Adrenal gland (tissue), 12 donors: Measurements from ENCODE around the gene TMEM72. TPM values are rescaled to one million over a fixed set of nuclear protein-coding genes. Genes with fewer than 3 reads are reported as not detected.

Experiments used
- DNase-seq, 7 donors: peaks; one replicate each; pipeline ENCODE4 v3.0.0-alpha.2; 2019 to 2020
- H3K27ac ChIP-seq, 5 donors: fragments of 200-600 bp; sonication (generic) in 4 of 5; 1 replicate in 3 of 5; 2 replicates in 2 of 5; pipeline versions ENCODE4 v1.5.1 to v1.8.0; 2016 to 2020; ENCODE audit warnings: mild to moderate bottlenecking in 1 of 5
- H3K27me3 ChIP-seq: fragments of 200-600 bp; 2 replicates; pipeline ENCODE4 v1.8.0; 2021
- H3K36me3 ChIP-seq, 2 donors: fragments of 200-600 bp; replicated peaks in 1 of 2; 1 replicate in 1 of 2; 2 replicates in 1 of 2; pipeline versions ENCODE4 v1.5.1 to v1.8.0; 2018 to 2022
- H3K4me1 ChIP-seq, 2 donors: fragments of 200-600 bp; replicated peaks in 1 of 2; 1 replicate in 1 of 2; 2 replicates in 1 of 2; pipeline versions ENCODE4 v1.5.1 to v1.8.0; 2018 to 2021
- H3K4me3 ChIP-seq, 4 donors: fragments of 200-600 bp; sonication (generic) in 3 of 4; one replicate each; pipeline ENCODE4 v1.5.1; 2016 to 2018
- H3K9me3 ChIP-seq, 3 donors: fragments of 200-600 bp; sonication (generic) in 1 of 3; replicated peaks in 1 of 3; 1 replicate in 2 of 3; 2 replicates in 1 of 3; pipeline versions ENCODE4 v1.5.1 to v1.8.0; 2016 to 2021
- POLR2A ChIP-seq, 2 donors: fragments of 450-650 bp; IDR thresholded peaks; one replicate each; pipeline ENCODE4 v1.6.1; 2017; ENCODE audit warnings: antibody characterized with exemption in 2 of 2, mild to moderate bottlenecking in 2 of 2, moderate library complexity in 1 of 2
- WGBS, 4 donors: extraction: QIAGEN DNeasy Blood & Tissue Kit in 2 of 4; methylation state at CpG; one replicate each; pipeline versions ENCODE4 v1.1.5 to v1.1.7; 2013 to 2017; 5-methylcytosine and 5-hydroxymethylcytosine counted together
- intact Hi-C, 2 donors: fragments of 100-400 bp; cut with DNase I; formaldehyde crosslinking; loops; one replicate each; pipeline versions ENCODE4 v1.14.1 to v1.15.0; 2022 to 2023
- polyA plus RNA-seq, 3 donors: library from polyadenylated mRNA; stranded (reverse); fragments of 200-250 nt in 2 of 3; fragments of 350-450 nt in 1 of 3; fragmentation: Illumina TruSeq in 1 of 3; extraction: RNeasy Lipid Tissue Mini Kit (QIAGEN cat#74804) in 1 of 3; gene quantifications; one replicate each; pipeline ENCODE4 v1.2.3, GENCODE V29; 2013 to 2014
- total RNA-seq, 9 donors: library from RNA; depleted of rRNA in 4 of 9; stranded (reverse); fragments of >200 nt in 4 of 9; fragments of 120-200 nt in 1 of 9; fragmentation: NEBNext Ultra II Directional in 1 of 9; extraction: Animal tissue kit (Norgen Biotek cat#: 25700) in 1 of 9; gene quantifications; one replicate each; pipeline versions ENCODE4 v1.1.0 to v1.2.4, GENCODE V29; 2013 to 2023
- TF ChIP-seq, protein P1 (sequence below), 6 experiments: fragments of 450-650 bp in 4 of 6; fragments of 200-600 bp in 2 of 6; sonication (generic) in 1 of 6; IDR thresholded peaks; 1 replicate in 5 of 6; 2 replicates in 1 of 6; pipeline versions ENCODE4 v1.5.1 to v1.8.0; 2016 to 2021; ENCODE audit warnings: antibody characterized with exemption in 6 of 6, mild to moderate bottlenecking in 2 of 6, moderate library complexity in 1 of 6
- donor health status: healthy with polysubstance abuse.
- donor health status: Bipolar disorder and iron deficiency.
- donor health status: DM: yes; HTN: yes; CAD: no.
- donor health status: DM: no; HTN: no; CAD: no.
- donor health status: DM: no; HTN: no; CAD: no.
- donor health status: DM: yes; HTN: yes; CAD: no.

The TMEM72 gene
- total and polyA plus RNA-seq, 12 donors: 0.17 TPM; not detected in 11

DNA sequence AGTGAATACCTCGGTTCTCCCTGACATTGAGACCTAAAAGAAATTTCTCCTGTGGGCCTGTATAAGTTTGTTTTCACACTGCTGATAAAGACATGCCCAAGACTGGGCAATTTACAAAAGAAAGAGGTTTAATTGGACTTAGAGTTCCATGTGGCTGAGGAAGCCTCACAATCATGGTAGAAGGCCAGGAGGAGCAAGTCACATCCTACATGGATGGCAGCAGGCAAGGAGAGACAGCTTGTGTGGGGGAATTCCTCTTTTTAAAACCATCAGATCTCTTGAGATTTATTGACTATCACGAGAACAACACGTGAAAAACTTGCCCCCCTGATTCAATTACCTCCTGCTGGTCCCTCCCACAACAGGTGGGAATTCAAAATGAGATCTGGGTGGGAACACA lies 6.7 kb downstream of the TMEM72 start:
- DNase-seq: no peak
- no peak for TF ChIP-seq POLR2A (IDR thresholded peaks at IDR 0.05)
- TF ChIP-seq, protein P1, sequence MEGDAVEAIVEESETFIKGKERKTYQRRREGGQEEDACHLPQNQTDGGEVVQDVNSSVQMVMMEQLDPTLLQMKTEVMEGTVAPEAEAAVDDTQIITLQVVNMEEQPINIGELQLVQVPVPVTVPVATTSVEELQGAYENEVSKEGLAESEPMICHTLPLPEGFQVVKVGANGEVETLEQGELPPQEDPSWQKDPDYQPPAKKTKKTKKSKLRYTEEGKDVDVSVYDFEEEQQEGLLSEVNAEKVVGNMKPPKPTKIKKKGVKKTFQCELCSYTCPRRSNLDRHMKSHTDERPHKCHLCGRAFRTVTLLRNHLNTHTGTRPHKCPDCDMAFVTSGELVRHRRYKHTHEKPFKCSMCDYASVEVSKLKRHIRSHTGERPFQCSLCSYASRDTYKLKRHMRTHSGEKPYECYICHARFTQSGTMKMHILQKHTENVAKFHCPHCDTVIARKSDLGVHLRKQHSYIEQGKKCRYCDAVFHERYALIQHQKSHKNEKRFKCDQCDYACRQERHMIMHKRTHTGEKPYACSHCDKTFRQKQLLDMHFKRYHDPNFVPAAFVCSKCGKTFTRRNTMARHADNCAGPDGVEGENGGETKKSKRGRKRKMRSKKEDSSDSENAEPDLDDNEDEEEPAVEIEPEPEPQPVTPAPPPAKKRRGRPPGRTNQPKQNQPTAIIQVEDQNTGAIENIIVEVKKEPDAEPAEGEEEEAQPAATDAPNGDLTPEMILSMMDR (IDR thresholded peaks at IDR 0.05): no peak
- Histone ChIP-seq H3K4me1 (no peaks in the 10 kb centered on the region), H3K27me3 (no peaks in the 10 kb centered on the region), H3K27ac (no peak overlapping the region), H3K4me3 (no peak overlapping the region), H3K9me3 (no peaks in the 10 kb centered on the region), H3K36me3 (no peaks in the 10 kb centered on the region)
- 67 to 85% (median 73%) methylated on average over 3 of the region's 3 CpGs for WGBS, 4 donors
- intact Hi-C loops: no loop called here

DNA sequence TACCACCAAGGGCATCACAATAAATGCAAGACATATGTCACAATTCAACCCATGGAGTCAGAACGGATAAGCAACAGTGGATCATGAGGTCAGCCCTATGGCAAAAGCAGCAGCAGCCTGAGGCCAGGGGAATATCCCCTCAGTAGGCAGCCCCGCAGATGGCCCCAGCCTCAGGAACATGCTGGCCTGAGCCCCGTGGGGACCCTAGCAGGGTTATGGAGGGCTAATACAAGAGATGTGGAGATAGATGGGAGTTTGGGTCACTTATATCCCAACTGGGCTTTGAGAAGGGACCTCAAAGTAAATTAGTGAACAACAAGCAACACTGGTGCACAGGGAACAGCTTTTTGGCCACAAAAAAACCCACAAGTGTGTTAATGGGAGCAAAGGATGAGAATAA lies 9.1 kb downstream of the TMEM72 start:
- no peaks in the 10 kb centered on the region for H3K4me1 ChIP-seq
- H3K4me3 ChIP-seq: no peak overlapping the region
- WGBS, 4 donors: 84 to 88% (median 85%) methylated on average over 3 of the region's 3 CpGs
- H3K27ac ChIP-seq: no peak overlapping the region
- peak in 2 of 7 donors; percentile 11 to 29 for DNase-seq
- H3K9me3 ChIP-seq: no peaks in the 10 kb centered on the region
- intact Hi-C loops: no loop called here
- no peaks in the 10 kb centered on the region for H3K36me3 ChIP-seq
- H3K27me3 ChIP-seq: no peaks in the 10 kb centered on the region
- no peak for TF ChIP-seq POLR2A (IDR thresholded peaks at IDR 0.05)
- TF ChIP-seq, protein P1 (IDR thresholded peaks at IDR 0.05): no peak

GRCh38 chr10:44921061-44921460 lies 9.9 kb downstream of the TMEM72 start:
- 81 to 97% (median 89%) methylated on average over 5 of the region's 5 CpGs for WGBS, 4 donors
- intact Hi-C loops: no loop called here
- no peaks in the 10 kb centered on the region for H3K9me3 ChIP-seq

DNA sequence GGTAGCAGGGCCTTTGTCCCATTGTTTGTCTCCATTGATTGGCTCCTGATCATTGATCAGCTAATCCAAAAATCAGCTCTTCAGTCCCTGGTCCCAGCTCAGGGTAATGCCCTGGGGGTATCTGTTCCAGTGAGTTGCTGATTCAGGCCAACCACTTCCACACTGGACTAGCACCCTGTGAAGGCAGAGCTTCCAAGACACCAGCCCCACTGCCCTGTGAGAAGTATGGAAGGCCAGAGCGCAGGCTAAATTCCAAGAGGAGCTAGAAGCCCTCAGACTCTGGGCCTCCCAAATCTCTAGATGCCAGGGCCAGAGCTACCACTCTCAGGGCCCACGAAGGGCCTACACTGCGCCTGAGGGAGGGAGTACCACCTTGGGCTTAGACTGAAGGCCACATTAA lies 10.4 kb downstream of the TMEM72 start:
- no peaks in the 10 kb centered on the region for H3K27me3 ChIP-seq
- no peaks in the 10 kb centered on the region for H3K4me1 ChIP-seq
- no peaks in the 10 kb centered on the region for H3K36me3 ChIP-seq
- intact Hi-C loops: no loop called here
- H3K27ac ChIP-seq: no peak overlapping the region
- WGBS, 4 donors: 94 to 100% (median 99%) methylated on average over 2 to 3 of the region's 3 CpGs
- DNase-seq: peak in 2 of 7 donors; percentile 6 to 15
- TF ChIP-seq, protein P1 (IDR thresholded peaks at IDR 0.05): no peak
- TF ChIP-seq POLR2A (IDR thresholded peaks at IDR 0.05): no peak
- no peaks in the 10 kb centered on the region for H3K9me3 ChIP-seq
- no peak overlapping the region for H3K4me3 ChIP-seq

More at GRCh38 chr10:44921061-44921460, 9.9 kb downstream of the TMEM72 start:
- Histone ChIP-seq H3K4me1 (no peaks in the 10 kb centered on the region), H3K4me3 (no peak overlapping the region), H3K36me3 (no peaks in the 10 kb centered on the region), H3K27me3 (no peaks in the 10 kb centered on the region), H3K27ac (no peak overlapping the region)
- TF ChIP-seq POLR2A (IDR thresholded peaks at IDR 0.05): no peak
- TF ChIP-seq, protein P1 (IDR thresholded peaks at IDR 0.05): no peak
- peak in 2 of 7 donors; percentile 3 to 27 for DNase-seq
